Peyer's patch (tissue), 4 donors: ENCODE data around the gene PRKACB.

Source experiments
- POLR2A ChIP-seq, 2 donors: fragments of 450-650 bp; IDR thresholded peaks; one replicate each; pipeline ENCODE4 v1.5.1; 2017; ENCODE audit warnings: antibody characterized with exemption in 2 of 2, mild to moderate bottlenecking in 2 of 2, moderate library complexity in 2 of 2
- TF ChIP-seq, protein P1 (sequence below), 6 experiments: fragments of 450-650 bp in 4 of 6; fragments of 200-600 bp in 2 of 6; sonication (generic) in 1 of 6; IDR thresholded peaks; one replicate each; pipeline ENCODE4 v1.5.1; 2017 to 2019; ENCODE audit warnings: antibody characterized with exemption in 6 of 6, mild to moderate bottlenecking in 3 of 6, moderate library complexity in 1 of 6

DNA sequence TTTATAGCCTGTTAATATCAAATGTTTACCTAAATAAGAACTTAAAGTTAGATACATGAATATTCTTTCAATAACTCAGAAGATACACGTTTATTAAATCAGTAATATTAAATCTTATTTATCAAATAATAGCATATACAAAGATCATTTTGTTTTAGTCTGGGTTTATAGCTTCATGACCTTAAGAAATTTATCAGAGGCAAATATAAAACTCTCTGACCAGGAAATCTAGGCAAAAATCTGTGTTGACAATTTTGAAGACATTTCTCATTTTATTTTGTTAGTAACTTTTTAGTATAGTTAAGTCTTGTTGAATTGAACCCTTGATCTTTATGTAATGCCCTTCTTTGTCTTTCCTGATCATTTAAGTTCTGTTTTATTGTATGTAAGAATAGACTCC lies 46.4 kb downstream of the PRKACB start:
- TF ChIP-seq, protein P1, sequence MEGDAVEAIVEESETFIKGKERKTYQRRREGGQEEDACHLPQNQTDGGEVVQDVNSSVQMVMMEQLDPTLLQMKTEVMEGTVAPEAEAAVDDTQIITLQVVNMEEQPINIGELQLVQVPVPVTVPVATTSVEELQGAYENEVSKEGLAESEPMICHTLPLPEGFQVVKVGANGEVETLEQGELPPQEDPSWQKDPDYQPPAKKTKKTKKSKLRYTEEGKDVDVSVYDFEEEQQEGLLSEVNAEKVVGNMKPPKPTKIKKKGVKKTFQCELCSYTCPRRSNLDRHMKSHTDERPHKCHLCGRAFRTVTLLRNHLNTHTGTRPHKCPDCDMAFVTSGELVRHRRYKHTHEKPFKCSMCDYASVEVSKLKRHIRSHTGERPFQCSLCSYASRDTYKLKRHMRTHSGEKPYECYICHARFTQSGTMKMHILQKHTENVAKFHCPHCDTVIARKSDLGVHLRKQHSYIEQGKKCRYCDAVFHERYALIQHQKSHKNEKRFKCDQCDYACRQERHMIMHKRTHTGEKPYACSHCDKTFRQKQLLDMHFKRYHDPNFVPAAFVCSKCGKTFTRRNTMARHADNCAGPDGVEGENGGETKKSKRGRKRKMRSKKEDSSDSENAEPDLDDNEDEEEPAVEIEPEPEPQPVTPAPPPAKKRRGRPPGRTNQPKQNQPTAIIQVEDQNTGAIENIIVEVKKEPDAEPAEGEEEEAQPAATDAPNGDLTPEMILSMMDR (IDR thresholded peaks at IDR 0.05) = no peak
- no peak for TF ChIP-seq POLR2A (IDR thresholded peaks at IDR 0.05)
